Stimulated activated CD4-positive, alpha-beta T cell treated with anti-CD3 and anti-CD28 coated beads, Interleukin-15, amount 100 ng/mL, for 1 hour (primary cell): ENCODE data around the gene TOR1AIP2.

Source experiments
- DNase-seq, 2 donors: peaks; one replicate each; pipeline ENCODE4 v3.0.0-alpha.2; 2020; ENCODE audit warnings: low read depth in 1 of 2, low spot score in 1 of 2

The TOR1AIP2 gene

GRCh38 chr1:179877586-179878265, at the start of gene TOR1AIP2:
TSS of gene TOR1AIP2 (minus strand) at chr1:179877803. CDS start at chr1:179852665, 25,138 bp downstream.
- peak; percentile 70 to 79 for DNase-seq

- DNase-seq: no peak
Measured at GRCh38 chr1:179926850-179927205, 49.2 kb upstream of the TOR1AIP2 start.

- DNase-seq: no peak
Measured at GRCh38 chr1:179925922-179926849, 48.6 kb upstream of the TOR1AIP2 start.

GRCh38 chr1:179925302-179925701, 47.7 kb upstream of the TOR1AIP2 start:
- DNase-seq: no peak

GRCh38 chr1:179924268-179924667, 46.7 kb upstream of the TOR1AIP2 start:
- no peak for DNase-seq

- DNase-seq: no peak
Measured at GRCh38 chr1:179923029-179923428, 45.4 kb upstream of the TOR1AIP2 start.

- DNase-seq: no peak
Measured at GRCh38 chr1:179921981-179922872, 44.6 kb upstream of the TOR1AIP2 start.

- no peak for DNase-seq
Measured at GRCh38 chr1:179921472-179921871, 43.9 kb upstream of the TOR1AIP2 start.

- no peak for DNase-seq
Measured at GRCh38 chr1:179917601-179918429, 40.2 kb upstream of the TOR1AIP2 start.

- no peak for DNase-seq
Measured at GRCh38 chr1:179911812-179912211, 34.2 kb upstream of the TOR1AIP2 start.

- DNase-seq: no peak
Measured at GRCh38 chr1:179910934-179911333, 33.3 kb upstream of the TOR1AIP2 start.

- DNase-seq: no peak
Measured at GRCh38 chr1:179889589-179889988, 12.0 kb upstream of the TOR1AIP2 start.

- no peak for DNase-seq
Measured at GRCh38 chr1:179888071-179888470, 10.5 kb upstream of the TOR1AIP2 start.

- DNase-seq: peak in 1 of 2 donors; percentile 12
Measured at GRCh38 chr1:179883745-179884138, 6.1 kb upstream of the TOR1AIP2 start.

GRCh38 chr1:179883040-179883744, 5.6 kb upstream of the TOR1AIP2 start:
- DNase-seq: no peak

- peak; percentile 91 to 96 for DNase-seq
Measured at GRCh38 chr1:179882253-179883039, 4.8 kb upstream of the TOR1AIP2 start, which contains the start of gene TOR1AIP1. TSS of gene TOR1AIP1 (plus strand) at chr1:179882285. CDS start at chr1:179882503, 218 bp downstream.

GRCh38 chr1:179881642-179882252, 4.1 kb upstream of the TOR1AIP2 start:
- DNase-seq: no peak

GRCh38 chr1:179879797-179880196, 2.2 kb upstream of the TOR1AIP2 start:
- no peak for DNase-seq
